Endodermal cell (in vitro differentiated cells): Measurements from ENCODE around the gene ELMO3. TPM values are rescaled to one million over a fixed set of nuclear protein-coding genes. Genes with fewer than 3 reads are reported as not detected.
A peak's percentile ranks its signal among the peaks of the same experiment; 100 is the strongest.

Experiments
- DNase-seq: peaks from one replicate; pipeline ENCODE4 v3.0.0-alpha.2; 2017
- H3K27ac ChIP-seq: 2 replicates; pipeline ENCODE4 v1.5.1; 2013; ENCODE audit warnings: mild to moderate bottlenecking, low read depth, low read length, moderate library complexity
- H3K27me3 ChIP-seq: 2 replicates; pipeline ENCODE4 v1.6.1; 2013; ENCODE audit warnings: mild to moderate bottlenecking, low read length, moderate library complexity; ENCODE audit not compliant: insufficient read depth, control insufficient read depth, poor library complexity, severe bottlenecking
- H3K36me3 ChIP-seq: 2 replicates; pipeline ENCODE4 v1.7.0; 2013; ENCODE audit warnings: mild to moderate bottlenecking, low read length, moderate library complexity; ENCODE audit not compliant: control insufficient read depth, insufficient read depth
- H3K4me1 ChIP-seq: one replicate; pipeline ENCODE4 v1.7.0; 2013; ENCODE audit warnings: low read length; ENCODE audit not compliant: control insufficient read depth, insufficient read depth
- H3K4me3 ChIP-seq: 2 replicates; pipeline ENCODE4 v1.5.1; 2013; ENCODE audit warnings: mild to moderate bottlenecking, low read length, moderate library complexity
- H3K9ac ChIP-seq: 2 replicates; pipeline ENCODE4 v1.6.1; 2013; ENCODE audit warnings: mild to moderate bottlenecking, low read length, moderate library complexity; ENCODE audit not compliant: poor library complexity, severe bottlenecking; ENCODE audit errors: extremely low read depth
- H3K9me3 ChIP-seq: 2 replicates; pipeline ENCODE4 v1.6.1; 2013; ENCODE audit warnings: mild to moderate bottlenecking, low read length, moderate library complexity; ENCODE audit not compliant: control insufficient read depth
- H3K27ac Mint-ChIP-seq: 2 replicates; pipeline ENCODE4 v1.8.0; 2020; ENCODE audit warnings: mixed read lengths
- H3K27me3 Mint-ChIP-seq: 2 replicates; pipeline ENCODE4 v1.8.0; 2021; ENCODE audit warnings: mild to moderate bottlenecking, mixed read lengths; ENCODE audit not compliant: insufficient read depth
- H3K36me3 Mint-ChIP-seq: 2 replicates; pipeline ENCODE4 v1.8.0; 2020; ENCODE audit warnings: low read depth, mixed read lengths
- H3K4me1 Mint-ChIP-seq: 2 replicates; pipeline ENCODE4 v1.8.0; 2020; ENCODE audit warnings: mixed read lengths
- H3K4me3 Mint-ChIP-seq: 2 replicates; pipeline ENCODE4 v1.8.0; 2020; ENCODE audit warnings: mild to moderate bottlenecking, moderate library complexity, mixed read lengths
- H3K9me3 Mint-ChIP-seq: 2 replicates; pipeline ENCODE4 v1.8.0; 2020; ENCODE audit warnings: mild to moderate bottlenecking, mixed read lengths
- CTCF ChIP-seq: fragments of 200-600 bp; sonication (generic); conservative IDR thresholded peaks from 2 replicates; pipeline ENCODE4 v1.5.0; 2021; ENCODE audit warnings: antibody characterized with exemption, mild to moderate bottlenecking
- WGBS, 2 experiments: methylation state at CpG; one replicate each; pipeline versions ENCODE4 v1.1.5 to v1.1.7; 2013; ENCODE audit warnings: missing lambda C conversion rate in 2 of 2, mixed read lengths in 1 of 2; ENCODE audit not compliant: insufficient coverage in 1 of 2, insufficient read length in 1 of 2; 5-methylcytosine and 5-hydroxymethylcytosine counted together
- total RNA-seq, 2 donors: library from RNA; stranded (reverse); fragmentation: NEBNext Ultra II Directional in 1 of 2; extraction: Animal tissue kit (Norgen Biotek cat#: 25700) in 1 of 2; gene quantifications; 2 replicates in 1 of 2; 3 replicates in 1 of 2; pipeline ENCODE4 v1.2.1, GENCODE V29; 2021

The ELMO3 gene
- total RNA-seq, 2 donors from 2014 or later: 5.6 to 6.4 TPM

- Histone ChIP-seq H3K36me3 (peaks cover 26% of the 10 kb centered on the region), H3K4me3 (peak within 1 kb of the TSS; percentile 89), H3K27me3 (no peaks in the 10 kb centered on the region), H3K9ac (peak within 1 kb of the TSS; percentile 80), H3K9me3 (no peaks in the 10 kb centered on the region), H3K4me1 (peaks cover 21% of the 10 kb centered on the region), H3K27ac (peak within 1 kb of the TSS; percentile 82)
- H3K27me3 Mint-ChIP-seq: peaks cover 27% of the 10 kb centered on the region
- WGBS, 2 experiments: 0% methylated on average over 29 to 60 of the region's 60 CpGs
- no peaks in the 10 kb centered on the region for H3K9me3 Mint-ChIP-seq
- H3K4me3 Mint-ChIP-seq: peak within 1 kb of the TSS; percentile 86
- no peak for TF ChIP-seq CTCF
- peak; percentile 99 for DNase-seq
- peaks cover 26% of the 10 kb centered on the region for H3K4me1 Mint-ChIP-seq
- peak within 1 kb of the TSS; percentile 96 for H3K27ac Mint-ChIP-seq
- no peaks in the 10 kb centered on the region for H3K36me3 Mint-ChIP-seq
These were observed 48.5 kb downstream of the ELMO3 start, which contains the start of gene FHOD1 for GRCh38 chr16:67247192-67248072. FHOD1 (minus strand) TSS chr16:67247481; CDS start chr16:67247410, 71 bp downstream.

GRCh38 chr16:67248073-67248400, 49.1 kb downstream of the ELMO3 start:
- H3K27me3 Mint-ChIP-seq: peaks cover 27% of the 10 kb centered on the region
- peak overlapping the region; percentile 27 for H3K27ac Mint-ChIP-seq
- H3K9ac ChIP-seq: peak overlapping the region; percentile 32
- peak overlapping the region; percentile 86 for H3K4me3 Mint-ChIP-seq
- no peaks in the 10 kb centered on the region for H3K9me3 Mint-ChIP-seq
- no peak for DNase-seq
- H3K36me3 ChIP-seq: peaks cover 25% of the 10 kb centered on the region
- H3K9me3 ChIP-seq: no peaks in the 10 kb centered on the region
- H3K4me3 ChIP-seq: peak overlapping the region; percentile 89
- no peak overlapping the region for H3K27ac ChIP-seq
- TF ChIP-seq CTCF: no peak
- peaks cover 20% of the 10 kb centered on the region for H3K4me1 ChIP-seq
- H3K27me3 ChIP-seq: no peaks in the 10 kb centered on the region
- H3K4me1 Mint-ChIP-seq: peaks cover 24% of the 10 kb centered on the region
- 14 to 16% methylated on average over 5 to 7 of the region's 7 CpGs for WGBS, 2 experiments
- H3K36me3 Mint-ChIP-seq: no peaks in the 10 kb centered on the region

- H3K9ac ChIP-seq: peak within 1 kb of the TSS; percentile 55
These were observed 49.7 kb downstream of the ELMO3 start, which contains the start of gene SLC9A5 for GRCh38 chr16:67248401-67249177. SLC9A5 (plus strand) TSS chr16:67248979; CDS start chr16:67249015, 36 bp downstream.

More at GRCh38 chr16:67248401-67249177, 49.7 kb downstream of the ELMO3 start, which contains the start of gene SLC9A5:
- WGBS, 2 experiments: 0 to 1% methylated on average over 20 to 75 of the region's 75 CpGs
- Histone ChIP-seq H3K9me3 (no peaks in the 10 kb centered on the region), H3K27ac (no peak within 1 kb of the TSS), H3K36me3 (peaks cover 24% of the 10 kb centered on the region), H3K27me3 (no peaks in the 10 kb centered on the region), H3K4me1 (peaks cover 17% of the 10 kb centered on the region), H3K4me3 (peak within 1 kb of the TSS; percentile 89)
- peak within 1 kb of the TSS; percentile 27 for H3K27ac Mint-ChIP-seq
- peaks cover 24% of the 10 kb centered on the region for H3K4me1 Mint-ChIP-seq
- H3K27me3 Mint-ChIP-seq: peaks cover 27% of the 10 kb centered on the region
- peak within 1 kb of the TSS; percentile 86 for H3K4me3 Mint-ChIP-seq
- H3K36me3 Mint-ChIP-seq: no peaks in the 10 kb centered on the region
- peak; percentile 54 for TF ChIP-seq CTCF
- DNase-seq: peak; percentile 81
- no peaks in the 10 kb centered on the region for H3K9me3 Mint-ChIP-seq
